ENCODE data around the gene TBC1D5. TPM values are rescaled to one million over a fixed set of nuclear protein-coding genes. Genes with fewer than 3 reads are reported as not detected.

The TBC1D5 gene
- total and polyA plus RNA-seq, 2 of the 4 experiments (the other 2 are of a cell fraction): 16.4 to 57.0 TPM

- H4K5ac ChIP-seq (ENCODE audit: low read depth, low read length): no peak overlapping the region
- no peak overlapping the region for H2BK15ac ChIP-seq (ENCODE audit: low read depth, low read length)
- H3K27me3 ChIP-seq (ENCODE audit: control insufficient read depth, insufficient read depth, low read length): no peaks in the 10 kb centered on the region; the same call in 1 of the 2 replicates
- WGBS, 2 experiments (ENCODE audit: extremely low coverage in 2 of 2, insufficient read length in 1 of 2): no CpG with 5 or more reads among the region's 8 CpGs
- no TSS peak for BruUV-seq (replicated peaks)
- no peak overlapping the region for H3K4me2 ChIP-seq (ENCODE audit: low read depth, low read length)
- H2BK5ac ChIP-seq (ENCODE audit: low read depth, low read length, poor library complexity, severe bottlenecking): no peak overlapping the region
- H4K91ac ChIP-seq (ENCODE audit: insufficient read depth, low read depth, low read length): no peak overlapping the region
- no peak overlapping the region for H3K9ac ChIP-seq (ENCODE audit: low read depth, low read length)
- no peak overlapping the region for H2BK20ac ChIP-seq (ENCODE audit: low read depth, low read length)
- ATAC-seq (ENCODE audit: low read depth): no peak
- no peak overlapping the region for H2AFZ ChIP-seq (replicated peaks; ENCODE audit: low read length, poor library complexity)
- no peak overlapping the region for H2AK5ac ChIP-seq (ENCODE audit: low read depth, low read length)
- H3K14ac ChIP-seq (replicated peaks; ENCODE audit: low read depth, low read length): no peak overlapping the region
- no peaks in the 10 kb centered on the region for H3K9me3 ChIP-seq (ENCODE audit: control insufficient read depth, insufficient read depth, low read length)
- H3K4me3 ChIP-seq (ENCODE audit: insufficient read depth, low read depth, low read length): no peak overlapping the region
- in situ Hi-C loops (cut with MboI; ENCODE audit: low sequenced_read_pairs) (no loop called here), dilution Hi-C loops (cut with HindIII; ENCODE audit: low sequenced_read_pairs, unreplicated experiment) (no loop called here), intact Hi-C loops (cut with micrococcal nuclease) (no loop called here)
- CTCF ChIA-PET: no interaction called here
- no peak overlapping the region for H2BK120ac ChIP-seq (ENCODE audit: low read depth, low read length)
- H4K20me1 ChIP-seq (ENCODE audit: insufficient read depth, low read length): no peaks in the 10 kb centered on the region
- TF ChIP-seq MXI1 (IDR thresholded peaks at IDR 0.05; ENCODE audit: borderline replicate concordance, low read depth, low read length) (no peak), POLR2A (IDR thresholded peaks at IDR 0.05; ENCODE audit: low read depth, low read length) (no peak), RFX5 (IDR thresholded peaks at IDR 0.05; ENCODE audit: low read depth, low read length) (no peak), RCOR1 (IDR thresholded peaks at IDR 0.05; ENCODE audit: insufficient replicate concordance, low read length) (no peak), CHD1 (IDR thresholded peaks at IDR 0.05; ENCODE audit: low read depth, low read length) (no peak), FOS (IDR thresholded peaks at IDR 0.05; ENCODE audit: low read depth, low read length) (no peak), SMC3 (IDR thresholded peaks at IDR 0.05; ENCODE audit: low read depth, low read length) (no peak), BHLHE40 (IDR thresholded peaks at IDR 0.05; ENCODE audit: low read depth, low read length) (no peak), CEBPB (IDR thresholded peaks at IDR 0.05; ENCODE audit: low read depth, low read length) (no peak), MAFK (IDR thresholded peaks at IDR 0.05; ENCODE audit: low read depth, low read length) (no peak), NFE2L2 (IDR thresholded peaks at IDR 0.05; ENCODE audit: low read depth, low read length) (no peak), RAD21 (IDR thresholded peaks at IDR 0.05; ENCODE audit: low read length) (no peak)
- TF ChIP-seq, protein P1, sequence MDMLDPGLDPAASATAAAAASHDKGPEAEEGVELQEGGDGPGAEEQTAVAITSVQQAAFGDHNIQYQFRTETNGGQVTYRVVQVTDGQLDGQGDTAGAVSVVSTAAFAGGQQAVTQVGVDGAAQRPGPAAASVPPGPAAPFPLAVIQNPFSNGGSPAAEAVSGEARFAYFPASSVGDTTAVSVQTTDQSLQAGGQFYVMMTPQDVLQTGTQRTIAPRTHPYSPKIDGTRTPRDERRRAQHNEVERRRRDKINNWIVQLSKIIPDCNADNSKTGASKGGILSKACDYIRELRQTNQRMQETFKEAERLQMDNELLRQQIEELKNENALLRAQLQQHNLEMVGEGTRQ (IDR thresholded peaks at IDR 0.05; ENCODE audit: low read depth, low read length): no peak
- TF ChIP-seq, protein P2, sequence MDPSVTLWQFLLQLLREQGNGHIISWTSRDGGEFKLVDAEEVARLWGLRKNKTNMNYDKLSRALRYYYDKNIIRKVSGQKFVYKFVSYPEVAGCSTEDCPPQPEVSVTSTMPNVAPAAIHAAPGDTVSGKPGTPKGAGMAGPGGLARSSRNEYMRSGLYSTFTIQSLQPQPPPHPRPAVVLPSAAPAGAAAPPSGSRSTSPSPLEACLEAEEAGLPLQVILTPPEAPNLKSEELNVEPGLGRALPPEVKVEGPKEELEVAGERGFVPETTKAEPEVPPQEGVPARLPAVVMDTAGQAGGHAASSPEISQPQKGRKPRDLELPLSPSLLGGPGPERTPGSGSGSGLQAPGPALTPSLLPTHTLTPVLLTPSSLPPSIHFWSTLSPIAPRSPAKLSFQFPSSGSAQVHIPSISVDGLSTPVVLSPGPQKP (IDR thresholded peaks at IDR 0.05; ENCODE audit: borderline replicate concordance, low read depth, low read length): no peak
- H3K23ac ChIP-seq (ENCODE audit: low read depth, low read length): no peak overlapping the region
- no peaks in the 10 kb centered on the region for H3K4me1 ChIP-seq (ENCODE audit: control insufficient read depth, insufficient read depth, low read length)
- H3K56ac ChIP-seq (ENCODE audit: extremely low read depth, insufficient read depth, low read length): no peak overlapping the region
- no peak overlapping the region for H3K4ac ChIP-seq (ENCODE audit: low read depth, low read length)
- no peak overlapping the region for H2AK9ac ChIP-seq (replicated peaks; ENCODE audit: low read depth, low read length, poor library complexity)
- H3K18ac ChIP-seq (ENCODE audit: low read depth, low read length): no peak overlapping the region
- no peak for DNase-seq
- H3K9me1 ChIP-seq (ENCODE audit: insufficient read depth, low read length): no peaks in the 10 kb centered on the region
- H3K79me1 ChIP-seq (ENCODE audit: low read depth in 1 of 2, low read length in 2 of 2): no peaks in the 10 kb centered on the region
- no peaks in the 10 kb centered on the region for H3K36me3 ChIP-seq (ENCODE audit: control insufficient read depth, insufficient read depth, low read length)
- no peak overlapping the region for H4K8ac ChIP-seq (ENCODE audit: low read depth in 2 of 2, low read length in 2 of 2)
- H3K27ac ChIP-seq (ENCODE audit: insufficient read depth, low read length): no peak overlapping the region
- POLR2A ChIA-PET (ENCODE audit: unreplicated experiment): no interaction called here
Observed at GRCh38 chr3:17110660-17111396, 631.6 kb downstream of the TBC1D5 start.

All from IMR-90 (cell line).